Vagina (tissue), 2 donors: ENCODE results near the gene MRPL41. TPM values are rescaled to one million over a fixed set of nuclear protein-coding genes. Genes with fewer than 3 reads are reported as not detected.
"Not testable (repeated sequence)": the region's sequence is repeated elsewhere in the genome, so short reads cannot be mapped to it uniquely, and the experiment has no call there.

ENCODE experiments used
- DNase-seq, 2 donors: peaks; one replicate each; pipeline ENCODE4 v3.0.0-alpha.2; 2017; ENCODE audit errors: extremely low spot score in 2 of 2
- H3K27ac ChIP-seq: fragments of 200-600 bp; sonication (generic); one replicate; pipeline ENCODE4 v1.5.1; 2019
- H3K27me3 ChIP-seq: fragments of 200-600 bp; sonication (generic); one replicate; pipeline ENCODE4 v1.5.1; 2019
- H3K36me3 ChIP-seq, 2 donors: fragments of 200-600 bp; sonication (generic); one replicate each; pipeline ENCODE4 v1.5.1; 2017 to 2019
- H3K4me1 ChIP-seq: fragments of 200-600 bp; sonication (generic); one replicate; pipeline ENCODE4 v1.5.1; 2019
- H3K4me3 ChIP-seq, 2 donors: fragments of 200-600 bp; sonication (generic); 1 replicate in 1 of 2; 2 replicates in 1 of 2; pipeline ENCODE4 v1.5.1; 2016 to 2019
- H3K9me3 ChIP-seq: fragments of 200-600 bp; sonication (generic); one replicate; pipeline ENCODE4 v1.5.1; 2019
- POLR2A ChIP-seq, 2 donors: fragments of 450-650 bp; IDR thresholded peaks; one replicate each; pipeline ENCODE4 v1.6.1; 2017; ENCODE audit warnings: antibody characterized with exemption in 2 of 2, mild to moderate bottlenecking in 2 of 2, moderate library complexity in 2 of 2
- POLR2AphosphoS5 ChIP-seq, 2 donors: sonication (generic); formaldehyde crosslinking; IDR thresholded peaks; one replicate each; pipeline ENCODE4 v1.9.0; 2017; ENCODE audit warnings: antibody characterized with exemption in 2 of 2, mild to moderate bottlenecking in 2 of 2, low read depth in 1 of 2; ENCODE audit not compliant: insufficient read depth in 1 of 2
- intact Hi-C: fragments of 100-400 bp; cut with DNase I; formaldehyde crosslinking; loops from one replicate; pipeline ENCODE4 v1.15.1; 2023
- total RNA-seq: library from RNA; depleted of rRNA; stranded (reverse); fragments of >200 nt; gene quantifications from one replicate; pipeline ENCODE4 v1.2.3, GENCODE V29; 2016
- TF ChIP-seq, protein P1 (sequence below), 3 experiments: fragments of 450-650 bp in 2 of 3; fragments of 200-600 bp in 1 of 3; sonication (generic) in 1 of 3; IDR thresholded peaks; one replicate each; pipeline ENCODE4 v1.5.1; 2017 to 2019; ENCODE audit warnings: antibody characterized with exemption in 3 of 3, mild to moderate bottlenecking in 2 of 3, moderate library complexity in 2 of 3

MRPL41 gene
- total RNA-seq, 1 donor from 2014 or later = 83.7 TPM

DNA sequence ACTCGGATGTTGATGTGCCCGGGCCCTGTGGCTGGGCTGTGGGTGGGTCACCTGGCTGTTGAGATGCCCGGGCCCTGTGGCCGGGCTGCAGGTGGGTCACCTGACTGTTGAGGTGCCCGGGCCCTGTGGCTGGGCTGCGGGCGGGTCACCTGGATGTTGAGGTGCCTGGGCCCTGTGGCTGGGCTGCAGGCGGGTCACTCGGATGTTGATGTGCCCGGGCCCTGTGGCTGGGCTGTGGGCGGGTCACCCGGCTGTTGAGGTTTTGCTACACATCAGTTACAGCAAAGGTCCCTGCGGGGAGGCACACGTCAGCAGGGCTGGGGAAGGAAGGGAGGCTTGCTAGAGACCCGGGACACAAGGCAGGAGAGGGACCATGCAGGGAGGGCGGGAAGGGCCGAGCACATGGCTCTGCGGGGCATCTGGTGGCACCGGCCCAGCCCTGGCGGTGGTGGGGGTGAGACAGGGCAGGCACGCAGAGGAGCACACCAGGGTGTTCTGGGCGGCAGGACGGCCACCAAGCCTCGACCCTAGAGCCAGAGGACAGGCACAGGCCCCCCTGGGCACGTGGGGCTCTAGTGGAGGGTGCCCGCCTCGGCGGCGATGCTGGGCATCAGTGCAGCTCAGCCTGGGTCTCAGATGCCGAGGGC lies 36.9 kb upstream of the MRPL41 start:
- intact Hi-C loops = no loop called here
- Histone ChIP-seq H3K27me3 (no peaks in the 10 kb centered on the region), H3K4me1 (no peaks in the 10 kb centered on the region), H3K36me3 (no peaks in the 10 kb centered on the region), H3K4me3 (no peak overlapping the region), H3K9me3 (no peaks in the 10 kb centered on the region), H3K27ac (no peak overlapping the region)
- no peak for TF ChIP-seq POLR2A (IDR thresholded peaks at IDR 0.05)
- TF ChIP-seq, protein P1, sequence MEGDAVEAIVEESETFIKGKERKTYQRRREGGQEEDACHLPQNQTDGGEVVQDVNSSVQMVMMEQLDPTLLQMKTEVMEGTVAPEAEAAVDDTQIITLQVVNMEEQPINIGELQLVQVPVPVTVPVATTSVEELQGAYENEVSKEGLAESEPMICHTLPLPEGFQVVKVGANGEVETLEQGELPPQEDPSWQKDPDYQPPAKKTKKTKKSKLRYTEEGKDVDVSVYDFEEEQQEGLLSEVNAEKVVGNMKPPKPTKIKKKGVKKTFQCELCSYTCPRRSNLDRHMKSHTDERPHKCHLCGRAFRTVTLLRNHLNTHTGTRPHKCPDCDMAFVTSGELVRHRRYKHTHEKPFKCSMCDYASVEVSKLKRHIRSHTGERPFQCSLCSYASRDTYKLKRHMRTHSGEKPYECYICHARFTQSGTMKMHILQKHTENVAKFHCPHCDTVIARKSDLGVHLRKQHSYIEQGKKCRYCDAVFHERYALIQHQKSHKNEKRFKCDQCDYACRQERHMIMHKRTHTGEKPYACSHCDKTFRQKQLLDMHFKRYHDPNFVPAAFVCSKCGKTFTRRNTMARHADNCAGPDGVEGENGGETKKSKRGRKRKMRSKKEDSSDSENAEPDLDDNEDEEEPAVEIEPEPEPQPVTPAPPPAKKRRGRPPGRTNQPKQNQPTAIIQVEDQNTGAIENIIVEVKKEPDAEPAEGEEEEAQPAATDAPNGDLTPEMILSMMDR (IDR thresholded peaks at IDR 0.05) = no peak
- TF ChIP-seq POLR2AphosphoS5 (IDR thresholded peaks at IDR 0.05; ENCODE audit: insufficient read depth in 1 of 2, low read depth in 1 of 2) = no peak
- no peak for DNase-seq

DNA sequence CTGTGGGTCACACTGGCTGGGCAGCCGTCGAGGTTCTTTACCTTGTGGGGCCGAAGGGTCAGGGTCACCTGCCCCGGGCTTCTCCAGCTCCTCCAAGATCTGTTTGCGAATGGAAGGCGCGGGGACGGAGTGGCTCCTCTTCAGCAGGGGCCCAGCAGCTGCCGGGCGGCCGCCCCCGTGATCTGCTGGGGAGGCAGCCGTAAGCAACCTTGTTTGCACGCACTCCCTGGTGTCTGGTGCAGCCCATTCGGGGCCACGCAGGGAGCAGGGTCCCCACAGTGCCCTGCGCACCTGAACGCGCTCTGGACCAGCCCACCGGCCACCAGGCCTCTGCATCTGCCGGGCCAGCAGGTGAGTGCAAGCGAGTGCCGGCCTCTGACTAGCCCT lies 36.3 kb upstream of the MRPL41 start:
- Histone ChIP-seq H3K27ac (no peak overlapping the region), H3K4me1 (no peaks in the 10 kb centered on the region), H3K4me3 (no peak overlapping the region), H3K27me3 (no peaks in the 10 kb centered on the region), H3K9me3 (no peaks in the 10 kb centered on the region), H3K36me3 (no peaks in the 10 kb centered on the region)
- TF ChIP-seq POLR2AphosphoS5 (IDR thresholded peaks at IDR 0.05; ENCODE audit: insufficient read depth in 1 of 2, low read depth in 1 of 2) = no peak
- TF ChIP-seq, protein P1 (IDR thresholded peaks at IDR 0.05) = no peak
- no peak for TF ChIP-seq POLR2A (IDR thresholded peaks at IDR 0.05)
- DNase-seq = no peak
- intact Hi-C loops = no loop called here

DNA sequence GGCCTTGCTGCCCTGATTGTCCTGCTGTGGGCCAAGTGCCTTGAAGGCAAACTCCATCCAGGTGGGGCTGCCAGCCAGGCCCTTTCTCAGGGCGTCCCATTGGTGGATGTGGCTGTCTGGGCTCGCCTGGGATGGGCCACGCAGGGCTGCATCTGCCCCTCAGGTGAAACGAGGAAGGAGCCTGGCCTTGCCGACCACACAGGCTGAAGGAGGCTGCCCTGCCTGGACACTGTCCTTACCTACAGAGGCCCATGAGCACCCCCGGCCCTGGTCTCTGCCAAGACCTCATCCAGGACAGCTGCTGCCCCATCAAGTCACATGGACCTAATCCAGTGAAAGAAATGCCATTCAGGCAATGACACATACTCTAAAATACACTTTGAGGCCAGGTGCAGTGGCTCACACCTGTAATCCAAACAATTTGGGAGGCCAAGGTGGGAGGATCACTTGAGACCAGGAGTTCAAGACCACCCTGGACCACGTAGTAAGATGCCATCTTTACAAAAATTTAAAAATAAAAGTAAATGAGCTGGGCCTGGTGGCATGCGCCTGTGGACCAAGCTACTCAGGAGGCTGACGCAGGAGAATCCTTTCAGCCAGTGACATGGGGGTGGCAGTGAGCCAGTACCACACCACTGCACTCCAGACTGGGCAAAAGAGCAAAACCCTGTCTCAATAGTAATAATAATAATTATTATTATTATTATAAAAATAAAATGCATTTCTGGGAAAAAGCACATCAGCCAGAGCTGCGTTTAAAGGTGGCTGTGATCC lies 35.3 kb upstream of the MRPL41 start:
- no peaks in the 10 kb centered on the region for H3K27me3 ChIP-seq
- no peak for TF ChIP-seq POLR2AphosphoS5 (IDR thresholded peaks at IDR 0.05; ENCODE audit: insufficient read depth in 1 of 2, low read depth in 1 of 2)
- TF ChIP-seq, protein P1 (IDR thresholded peaks at IDR 0.05) = no peak
- intact Hi-C loops = no loop called here

DNA sequence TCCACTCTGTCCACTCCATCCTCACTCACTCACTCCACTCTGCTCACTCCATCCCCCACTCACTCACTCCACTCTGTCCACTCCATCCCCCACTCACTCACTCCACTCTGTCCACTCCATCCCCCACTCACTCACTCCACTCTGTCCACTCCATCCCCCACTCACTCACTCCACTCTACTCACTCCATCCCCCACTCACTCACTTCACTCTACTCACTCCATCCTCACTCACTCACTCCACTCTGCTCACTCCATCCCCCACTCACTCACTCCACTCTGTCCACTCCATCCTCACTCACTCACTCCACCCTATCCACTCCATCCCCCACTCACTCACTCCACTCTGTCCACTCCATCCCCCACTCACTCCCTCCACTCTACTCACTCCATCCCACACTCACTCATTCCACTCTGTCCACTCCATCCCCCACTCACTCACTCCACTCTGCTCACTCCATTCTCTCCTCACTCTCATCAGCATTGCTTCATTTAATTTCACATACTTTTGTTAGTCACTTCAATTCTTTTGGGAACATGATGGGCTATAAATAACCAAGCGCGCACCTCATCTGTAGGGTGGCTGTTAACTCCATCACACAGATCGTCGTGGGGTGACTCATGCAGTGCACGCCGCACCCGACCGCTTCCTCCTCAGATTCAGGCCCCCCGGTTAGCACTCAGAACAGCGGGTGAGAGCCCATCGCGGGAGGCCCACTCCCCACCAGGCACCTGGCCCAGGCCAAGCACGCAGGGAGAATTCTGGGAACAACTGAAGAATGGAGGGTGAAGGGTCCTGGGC lies 32.8 kb upstream of the MRPL41 start:
- H3K27ac ChIP-seq, H3K36me3 ChIP-seq, H3K27me3 ChIP-seq, intact Hi-C loops, DNase-seq, H3K4me1 ChIP-seq, H3K9me3 ChIP-seq, H3K4me3 ChIP-seq: not testable (repeated sequence)

More for the DNA sequence above, 35.3 kb upstream of the MRPL41 start:
- no peak overlapping the region for H3K27ac ChIP-seq
- H3K9me3 ChIP-seq = no peaks in the 10 kb centered on the region
- no peak overlapping the region for H3K4me3 ChIP-seq
- H3K36me3 ChIP-seq = no peaks in the 10 kb centered on the region
- DNase-seq = no peak
- H3K4me1 ChIP-seq = no peaks in the 10 kb centered on the region

DNA sequence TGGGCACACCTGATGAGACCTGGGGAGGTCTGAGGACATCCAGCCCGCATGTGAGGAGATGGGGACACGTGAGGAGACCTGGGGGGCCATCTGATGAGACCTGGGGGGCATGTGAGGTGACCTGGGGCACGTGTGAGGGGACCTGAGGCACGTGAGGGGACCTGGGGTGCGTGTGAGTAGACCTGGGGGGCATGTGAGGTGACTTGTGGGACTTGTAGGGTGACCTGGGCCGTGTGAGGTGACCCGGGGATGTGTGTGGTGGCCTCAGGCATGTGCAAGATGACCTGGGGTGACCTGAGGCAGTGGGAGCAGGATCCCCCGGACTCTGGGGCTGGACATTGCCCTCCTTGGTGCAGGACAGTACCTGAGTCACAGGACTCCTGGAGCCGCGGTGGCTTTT lies 32.1 kb upstream of the MRPL41 start:
- H3K9me3 ChIP-seq = no peaks in the 10 kb centered on the region

More for the DNA sequence above, 32.1 kb upstream of the MRPL41 start:
- no peak for DNase-seq
- no peak for TF ChIP-seq POLR2A (IDR thresholded peaks at IDR 0.05)
- TF ChIP-seq, protein P1 (IDR thresholded peaks at IDR 0.05) = no peak
- TF ChIP-seq POLR2AphosphoS5 (IDR thresholded peaks at IDR 0.05; ENCODE audit: insufficient read depth in 1 of 2, low read depth in 1 of 2) = no peak
- Histone ChIP-seq H3K27ac (no peak overlapping the region), H3K4me3 (no peak overlapping the region), H3K4me1 (no peaks in the 10 kb centered on the region), H3K27me3 (no peaks in the 10 kb centered on the region), H3K36me3 (no peaks in the 10 kb centered on the region)
- intact Hi-C loops = no loop called here
